ENCODE data around the gene KIAA0513.

KIAA0513 gene

GRCh38 chr16:85062323-85062722 lies 34.7 kb downstream of the KIAA0513 start:
- intact Hi-C loops (cut with DNase I) = no loop called here
- DNase-seq = no peak

GRCh38 chr16:85062845-85063244 lies 35.2 kb downstream of the KIAA0513 start:
- intact Hi-C loops (cut with DNase I) = no loop called here
- DNase-seq = peak in 2 of 10 donors; percentile 68 to 87

- intact Hi-C loops (cut with DNase I) = no loop called here
Observed at GRCh38 chr16:85064186-85064585, 36.6 kb downstream of the KIAA0513 start.

GRCh38 chr16:85065099-85065498 lies 37.5 kb downstream of the KIAA0513 start:
- intact Hi-C loops (cut with DNase I) = no loop called here
- no peak for DNase-seq

More at GRCh38 chr16:85064186-85064585, 36.6 kb downstream of the KIAA0513 start:
- DNase-seq = no peak

- no peak for DNase-seq
- intact Hi-C loops (cut with DNase I) = no loop called here
Observed at GRCh38 chr16:85066346-85066885, 38.8 kb downstream of the KIAA0513 start.

- DNase-seq = no peak
- intact Hi-C loops (cut with DNase I) = no loop called here
Observed at GRCh38 chr16:85067024-85067423, 39.4 kb downstream of the KIAA0513 start.

GRCh38 chr16:85067426-85067825 lies 39.8 kb downstream of the KIAA0513 start:
- intact Hi-C loops (cut with DNase I) = no loop called here
- no peak for DNase-seq

GRCh38 chr16:85068746-85069145 lies 41.2 kb downstream of the KIAA0513 start:
- intact Hi-C loops (cut with DNase I) = no loop called here
- DNase-seq = no peak

GRCh38 chr16:85069171-85069570 lies 41.6 kb downstream of the KIAA0513 start:
- intact Hi-C loops (cut with DNase I) = no loop called here
- DNase-seq = no peak

GRCh38 chr16:85072076-85072860 lies 44.7 kb downstream of the KIAA0513 start:
- intact Hi-C loops (cut with DNase I) = no loop called here
- no peak for DNase-seq

GRCh38 chr16:85072947-85073346 lies 45.4 kb downstream of the KIAA0513 start:
- intact Hi-C loops (cut with DNase I) = no loop called here
- DNase-seq = no peak

- intact Hi-C loops (cut with DNase I) = no loop called here
Observed at GRCh38 chr16:85074225-85074914, 46.8 kb downstream of the KIAA0513 start.

GRCh38 chr16:85075236-85075924 lies 47.8 kb downstream of the KIAA0513 start:
- DNase-seq = peak in 1 of 10 donors; percentile 52
- intact Hi-C loops (cut with DNase I) = no loop called here

More at GRCh38 chr16:85074225-85074914, 46.8 kb downstream of the KIAA0513 start:
- no peak for DNase-seq

- peak in 1 of 10 donors; percentile 53 for DNase-seq
- intact Hi-C loops (cut with DNase I) = no loop called here
Observed at GRCh38 chr16:85077039-85077438, 49.4 kb downstream of the KIAA0513 start.

GRCh38 chr16:85077576-85078125 lies 50.1 kb downstream of the KIAA0513 start:
- intact Hi-C loops (cut with DNase I) = no loop called here
- DNase-seq = peak in 1 of 10 donors; percentile 52

- intact Hi-C loops (cut with DNase I) = no loop called here
- DNase-seq = no peak
Observed at GRCh38 chr16:85078226-85078625, 50.6 kb downstream of the KIAA0513 start.

GRCh38 chr16:85078952-85079351 lies 51.4 kb downstream of the KIAA0513 start:
- no peak for DNase-seq
- intact Hi-C loops (cut with DNase I) = no loop called here

GRCh38 chr16:85079785-85080570 lies 52.4 kb downstream of the KIAA0513 start:
- intact Hi-C loops (cut with DNase I) = loop anchor here (10.0 kb wide), 1 partner anchor 55 kb away; the partner anchor contains the start of gene KIAA0513
- DNase-seq = peak in 1 of 10 donors; percentile 59

GRCh38 chr16:85081038-85081437 lies 53.4 kb downstream of the KIAA0513 start:
- intact Hi-C loops (cut with DNase I) = loop anchor here (10.0 kb wide), 1 partner anchor 56 kb away; the partner anchor contains the start of gene KIAA0513
- peak in 1 of 10 donors; percentile 35 for DNase-seq

Measured in posterior cingulate gyrus (tissue), 11 donors.